ENCODE measurements around the gene NCKAP1.

GRCh38 chr2:183028108-183028507, 10.1 kb downstream of the NCKAP1 start:
- TF ChIP-seq EZH2 (IDR thresholded peaks at IDR 0.05): no peak
- TF ChIP-seq POLR2AphosphoS5 (IDR thresholded peaks at IDR 0.05; ENCODE audit: borderline replicate concordance, low read depth, low read length): no peak
